ENCODE measurements around the gene CRY1.
"Not testable (repeated sequence)": the region's sequence is repeated elsewhere in the genome, so short reads cannot be mapped to it uniquely, and the experiment has no call there.

CRY1 gene

GRCh38 chr12:107032266-107032665, 61.1 kb downstream of the CRY1 start:
- no peaks in the 10 kb centered on the region for H3K9me3 ChIP-seq (ENCODE audit: control insufficient read depth, low read length)
- no peaks in the 10 kb centered on the region for H3K36me3 ChIP-seq (ENCODE audit: control insufficient read depth, insufficient read depth, low read length)
- no peak overlapping the region for H3K4me2 ChIP-seq (ENCODE audit: low read length)
- H3K27me3 ChIP-seq (ENCODE audit: control insufficient read depth, insufficient read depth, low read length) = no peaks in the 10 kb centered on the region
- H3K4me3 ChIP-seq (ENCODE audit: low read depth, low read length) = no peak overlapping the region
- H3K4me1 ChIP-seq = peaks cover under 1% of the 10 kb centered on the region
- H3K9ac ChIP-seq = no peak overlapping the region
- H2AFZ ChIP-seq = no peak overlapping the region
- peaks cover 3% of the 10 kb centered on the region for H3K79me2 ChIP-seq
- TF ChIP-seq, protein P1, sequence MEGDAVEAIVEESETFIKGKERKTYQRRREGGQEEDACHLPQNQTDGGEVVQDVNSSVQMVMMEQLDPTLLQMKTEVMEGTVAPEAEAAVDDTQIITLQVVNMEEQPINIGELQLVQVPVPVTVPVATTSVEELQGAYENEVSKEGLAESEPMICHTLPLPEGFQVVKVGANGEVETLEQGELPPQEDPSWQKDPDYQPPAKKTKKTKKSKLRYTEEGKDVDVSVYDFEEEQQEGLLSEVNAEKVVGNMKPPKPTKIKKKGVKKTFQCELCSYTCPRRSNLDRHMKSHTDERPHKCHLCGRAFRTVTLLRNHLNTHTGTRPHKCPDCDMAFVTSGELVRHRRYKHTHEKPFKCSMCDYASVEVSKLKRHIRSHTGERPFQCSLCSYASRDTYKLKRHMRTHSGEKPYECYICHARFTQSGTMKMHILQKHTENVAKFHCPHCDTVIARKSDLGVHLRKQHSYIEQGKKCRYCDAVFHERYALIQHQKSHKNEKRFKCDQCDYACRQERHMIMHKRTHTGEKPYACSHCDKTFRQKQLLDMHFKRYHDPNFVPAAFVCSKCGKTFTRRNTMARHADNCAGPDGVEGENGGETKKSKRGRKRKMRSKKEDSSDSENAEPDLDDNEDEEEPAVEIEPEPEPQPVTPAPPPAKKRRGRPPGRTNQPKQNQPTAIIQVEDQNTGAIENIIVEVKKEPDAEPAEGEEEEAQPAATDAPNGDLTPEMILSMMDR (IDR thresholded peaks at IDR 0.05) = no peak
- H3K27ac ChIP-seq = no peak overlapping the region

GRCh38 chr12:107031061-107031460, 62.3 kb downstream of the CRY1 start:
- no peak overlapping the region for H3K9ac ChIP-seq
- peaks cover 5% of the 10 kb centered on the region for H3K4me1 ChIP-seq
- H3K27me3 ChIP-seq (ENCODE audit: control insufficient read depth, insufficient read depth, low read length) = no peaks in the 10 kb centered on the region
- no peaks in the 10 kb centered on the region for H3K79me2 ChIP-seq
- no peak overlapping the region for H3K4me3 ChIP-seq (ENCODE audit: low read depth, low read length)
- no peaks in the 10 kb centered on the region for H3K9me3 ChIP-seq (ENCODE audit: control insufficient read depth, low read length)
- H3K27ac ChIP-seq = no peak overlapping the region
- no peaks in the 10 kb centered on the region for H3K36me3 ChIP-seq (ENCODE audit: control insufficient read depth, insufficient read depth, low read length)
- H3K4me2 ChIP-seq (ENCODE audit: low read length) = no peak overlapping the region
- no peak overlapping the region for H2AFZ ChIP-seq
- TF ChIP-seq, protein P1 (IDR thresholded peaks at IDR 0.05) = no peak

GRCh38 chr12:107029081-107029480, 64.3 kb downstream of the CRY1 start:
- Histone ChIP-seq H3K4me3 (ENCODE audit: low read depth, low read length) (no peak overlapping the region), H3K9ac (no peak overlapping the region), H3K9me3 (ENCODE audit: control insufficient read depth, low read length) (no peaks in the 10 kb centered on the region), H3K36me3 (ENCODE audit: control insufficient read depth, insufficient read depth, low read length) (no peaks in the 10 kb centered on the region), H3K4me2 (ENCODE audit: low read length) (no peak overlapping the region), H3K79me2 (no peaks in the 10 kb centered on the region), H3K27ac (no peak overlapping the region), H3K27me3 (ENCODE audit: control insufficient read depth, insufficient read depth, low read length) (no peaks in the 10 kb centered on the region), H2AFZ (no peak overlapping the region), H3K4me1 (peaks cover 5% of the 10 kb centered on the region)
- TF ChIP-seq, protein P1 (IDR thresholded peaks at IDR 0.05) = no peak

DNA sequence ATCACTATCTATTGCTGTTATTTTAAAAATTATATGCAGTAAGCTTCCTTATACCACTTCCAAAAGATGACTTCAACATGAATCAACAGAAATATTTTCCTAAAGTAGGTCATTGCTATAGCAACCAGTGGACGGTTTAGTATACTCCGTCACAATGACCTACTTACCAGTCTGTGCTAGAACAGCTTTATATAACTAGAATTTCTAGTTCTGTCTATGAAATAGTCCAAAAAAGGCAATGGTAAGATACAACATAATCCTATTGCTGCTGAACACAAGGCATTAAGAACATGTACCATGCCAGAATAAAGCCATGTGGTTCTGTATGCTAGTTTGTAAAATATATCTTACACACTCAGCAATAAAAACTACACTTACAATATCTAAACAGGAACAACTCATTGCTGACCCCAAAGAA, 65.7 kb downstream of the CRY1 start:
- Histone ChIP-seq H2AFZ (no peak overlapping the region), H3K9ac (no peak overlapping the region), H3K4me3 (ENCODE audit: low read depth, low read length) (peak overlapping the region; percentile 15), H3K4me2 (ENCODE audit: low read length) (peak overlapping the region; percentile 59), H3K27ac (peak overlapping the region; percentile 53), H3K27me3 (ENCODE audit: control insufficient read depth, insufficient read depth, low read length) (no peaks in the 10 kb centered on the region), H3K4me1 (peaks cover 5% of the 10 kb centered on the region), H3K9me3 (ENCODE audit: control insufficient read depth, low read length) (no peaks in the 10 kb centered on the region), H3K36me3 (ENCODE audit: control insufficient read depth, insufficient read depth, low read length) (no peaks in the 10 kb centered on the region), H3K79me2 (no peaks in the 10 kb centered on the region)
- TF ChIP-seq, protein P1 (IDR thresholded peaks at IDR 0.05) = no peak

GRCh38 chr12:107026806-107027635, 66.3 kb downstream of the CRY1 start:
- H3K4me1 ChIP-seq = peaks cover 5% of the 10 kb centered on the region
- peak overlapping the region; percentile 59 for H3K4me2 ChIP-seq (ENCODE audit: low read length)
- no peaks in the 10 kb centered on the region for H3K27me3 ChIP-seq (ENCODE audit: control insufficient read depth, insufficient read depth, low read length)
- no peak overlapping the region for H2AFZ ChIP-seq
- no peaks in the 10 kb centered on the region for H3K79me2 ChIP-seq
- no peaks in the 10 kb centered on the region for H3K9me3 ChIP-seq (ENCODE audit: control insufficient read depth, low read length)
- TF ChIP-seq, protein P1 (IDR thresholded peaks at IDR 0.05) = no peak
- peak overlapping the region; percentile 53 for H3K27ac ChIP-seq
- H3K9ac ChIP-seq = no peak overlapping the region
- H3K36me3 ChIP-seq (ENCODE audit: control insufficient read depth, insufficient read depth, low read length) = no peaks in the 10 kb centered on the region
- peak overlapping the region; percentile 15 for H3K4me3 ChIP-seq (ENCODE audit: low read depth, low read length)

GRCh38 chr12:107026356-107026755, 67.0 kb downstream of the CRY1 start:
- H3K27ac ChIP-seq; H3K9ac ChIP-seq; H3K4me2 ChIP-seq (ENCODE audit: low read length); H3K9me3 ChIP-seq (ENCODE audit: control insufficient read depth, low read length); H3K4me3 ChIP-seq (ENCODE audit: low read depth, low read length); H3K4me1 ChIP-seq; H2AFZ ChIP-seq; H3K79me2 ChIP-seq; H3K36me3 ChIP-seq (ENCODE audit: control insufficient read depth, insufficient read depth, low read length); H3K27me3 ChIP-seq (ENCODE audit: control insufficient read depth, insufficient read depth, low read length): not testable (repeated sequence)
